Stimulated activated CD4-positive, alpha-beta T cell treated with anti-CD3 and anti-CD28 coated beads, Interleukin-2, amount 100 ng/mL, for 24 hours (primary cell): Measurements from ENCODE around the gene STK10.
A peak's percentile ranks its signal among the peaks of the same experiment; 100 is the strongest.
"Not testable (repeated sequence)": the region's sequence is repeated elsewhere in the genome, so short reads cannot be mapped to it uniquely, and the experiment has no call there.

Experiments
- DNase-seq, 2 donors: peaks; one replicate each; pipeline ENCODE4 v3.0.0-alpha.2; 2020

STK10 gene

DNA sequence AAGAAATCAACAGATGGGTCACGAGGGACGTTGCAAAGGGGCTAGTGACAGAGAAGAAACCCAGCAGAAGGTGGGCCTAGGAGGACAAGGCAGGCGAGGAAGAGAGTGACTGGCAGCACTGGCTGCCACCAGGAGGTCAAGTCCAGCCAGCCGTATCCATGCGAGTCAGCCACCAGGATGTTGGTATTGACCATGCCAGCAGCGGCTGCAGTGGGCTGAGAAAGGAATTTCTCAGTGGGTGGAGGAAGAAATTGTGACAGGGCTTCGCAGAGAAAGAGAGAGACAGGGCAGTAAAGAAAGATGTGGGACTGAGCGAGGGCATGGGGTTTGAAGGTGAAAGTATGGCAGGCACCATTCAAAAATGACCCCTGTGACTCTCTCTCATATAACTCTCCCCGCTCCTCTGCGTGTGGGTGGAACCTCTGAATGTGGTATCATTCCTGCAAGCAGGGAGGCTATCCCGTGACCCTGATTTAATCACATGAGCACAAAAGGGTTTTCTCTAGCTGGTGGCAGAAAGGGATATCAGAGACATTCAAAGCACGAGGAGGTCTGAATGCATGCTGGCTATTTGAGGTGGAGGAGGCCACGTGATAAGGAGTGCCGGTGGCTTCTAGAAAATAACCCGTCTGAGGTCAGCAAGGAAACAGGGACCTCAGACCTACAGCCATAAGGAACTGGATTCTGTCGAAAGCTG, 136.2 kb downstream of the STK10 start:
- DNase-seq = no peak

- no peak for DNase-seq
These were observed 137.9 kb downstream of the STK10 start for GRCh38 chr5:172050080-172050479.

DNA sequence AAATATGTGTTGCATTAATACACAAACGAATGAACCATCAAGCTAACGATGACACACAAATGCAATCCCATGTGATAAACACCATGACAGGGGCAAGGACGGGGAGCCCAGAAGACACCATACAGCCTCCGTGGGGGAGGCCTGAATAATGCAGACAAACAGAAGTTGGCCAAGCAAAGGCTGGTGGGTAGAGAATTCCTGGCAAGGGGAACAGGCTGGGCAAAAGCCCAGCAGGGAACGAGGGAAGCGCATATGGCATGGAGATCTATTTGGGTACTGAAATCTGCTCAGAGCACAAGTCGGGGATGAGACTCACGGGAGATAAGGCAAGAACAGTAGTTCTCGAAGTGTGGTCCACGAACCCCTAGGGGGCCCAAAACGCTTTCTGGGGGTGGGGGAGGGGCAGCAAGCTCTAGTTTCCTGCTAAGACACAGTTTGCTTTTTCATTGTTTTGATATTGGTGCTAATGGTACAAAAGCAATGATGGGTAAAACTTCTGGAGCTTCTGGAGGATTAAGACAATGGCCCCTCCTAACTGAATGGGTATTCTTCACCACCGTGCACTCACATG, 138.7 kb downstream of the STK10 start:
- DNase-seq = no peak

DNA sequence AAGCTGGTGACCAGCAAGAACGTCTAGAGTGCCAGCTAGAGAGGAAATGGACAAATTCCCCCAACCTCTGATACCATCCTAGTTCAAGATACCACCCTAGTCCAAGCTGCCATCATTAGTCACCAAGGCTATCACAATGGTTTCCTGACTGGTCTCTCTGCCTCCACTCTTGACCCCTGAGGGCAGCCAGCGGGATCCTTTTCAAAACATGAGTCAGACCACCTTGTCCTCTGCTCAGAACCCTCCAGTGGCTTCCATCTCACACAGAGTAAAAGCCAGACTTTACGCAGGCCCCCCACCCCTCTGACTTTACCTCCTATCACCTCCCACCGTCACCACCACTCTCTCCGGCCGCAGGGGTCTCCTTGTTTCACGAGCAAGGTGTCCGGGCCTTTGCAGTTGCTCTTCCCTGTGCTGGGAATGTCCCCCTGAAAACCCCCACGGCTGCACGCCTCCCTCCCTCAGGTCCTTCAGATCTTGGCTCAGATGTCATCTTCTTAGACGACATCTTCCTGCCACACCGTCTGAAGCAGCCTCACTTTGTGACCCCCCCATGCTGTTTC, 139.4 kb downstream of the STK10 start:
- no peak for DNase-seq

GRCh38 chr5:172048170-172048422, 139.9 kb downstream of the STK10 start:
- DNase-seq = no peak

GRCh38 chr5:172046593-172046992, 141.4 kb downstream of the STK10 start:
- no peak for DNase-seq

GRCh38 chr5:172045315-172045632, 142.8 kb downstream of the STK10 start:
- DNase-seq = no peak

DNA sequence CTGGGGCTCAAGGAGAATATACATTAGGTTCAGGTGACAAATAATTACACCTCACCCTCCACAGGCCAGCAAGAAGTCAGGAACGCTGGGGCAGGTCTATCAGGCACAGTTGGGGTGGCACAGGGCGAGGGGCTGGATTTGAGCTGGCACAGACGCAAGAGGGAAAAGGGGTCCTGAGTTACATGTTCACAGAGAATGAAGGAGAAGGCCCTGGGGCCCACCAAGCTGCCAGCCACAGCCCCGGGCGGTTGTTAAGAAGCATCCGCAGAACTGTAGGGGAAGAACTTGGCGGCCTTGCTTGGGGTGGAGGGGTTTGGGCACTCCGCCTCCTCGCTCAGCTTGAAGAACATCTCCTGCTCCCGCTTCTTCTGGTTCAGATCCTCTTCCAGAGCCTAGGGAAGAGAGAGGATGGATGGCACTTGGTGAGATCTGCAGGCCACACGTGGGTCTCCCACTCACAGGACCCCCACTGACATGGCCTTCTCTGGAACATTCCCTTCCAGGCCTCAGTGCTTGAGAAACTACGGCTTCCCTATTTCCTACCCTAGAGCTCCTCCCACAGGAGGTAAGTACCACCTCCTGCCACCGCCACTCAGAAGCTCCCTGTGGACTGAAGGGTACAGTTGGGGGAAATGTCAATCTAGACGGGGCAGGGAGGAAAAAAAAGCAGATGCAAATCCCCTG, 143.3 kb downstream of the STK10 start:
- no peak for DNase-seq

DNA sequence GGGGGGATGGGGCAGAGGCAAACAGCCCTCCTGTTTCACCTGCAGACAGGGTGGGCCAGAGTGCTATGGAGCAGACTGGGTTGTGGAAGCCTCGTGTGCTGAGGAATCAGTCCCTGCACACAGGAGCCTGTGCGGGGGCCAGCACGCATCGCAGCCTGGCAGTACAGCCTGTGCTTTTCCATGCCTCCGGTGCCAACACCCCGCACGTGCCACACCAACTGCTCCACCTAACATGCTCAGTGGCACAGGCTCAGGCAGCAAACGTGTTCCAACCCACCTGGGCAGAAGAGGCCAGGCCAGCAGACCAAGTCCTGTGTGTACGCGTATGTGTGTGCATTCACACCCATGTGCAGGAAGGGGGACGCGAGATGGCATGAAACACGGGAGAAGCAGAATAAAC, 144.2 kb downstream of the STK10 start:
- no peak for DNase-seq

DNA sequence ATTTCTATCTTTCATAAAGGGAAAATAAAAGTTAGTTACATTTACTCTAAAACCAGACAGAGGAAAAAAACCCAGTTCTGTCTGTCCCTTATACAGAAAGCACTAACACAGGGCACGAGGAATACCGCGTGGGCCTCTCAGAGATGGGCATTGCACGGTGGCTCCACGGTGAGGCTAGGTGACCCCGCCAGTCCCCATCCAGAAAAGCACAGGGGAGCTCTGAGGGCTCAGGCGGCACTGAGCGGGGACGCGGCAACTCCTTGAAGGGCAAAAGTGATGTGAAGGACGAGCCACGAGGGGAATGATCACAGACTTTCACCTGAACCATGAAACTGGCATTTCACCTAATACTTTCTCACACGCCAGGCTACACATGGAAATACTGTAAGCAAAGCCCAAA, 145.8 kb downstream of the STK10 start:
- no peak for DNase-seq

DNA sequence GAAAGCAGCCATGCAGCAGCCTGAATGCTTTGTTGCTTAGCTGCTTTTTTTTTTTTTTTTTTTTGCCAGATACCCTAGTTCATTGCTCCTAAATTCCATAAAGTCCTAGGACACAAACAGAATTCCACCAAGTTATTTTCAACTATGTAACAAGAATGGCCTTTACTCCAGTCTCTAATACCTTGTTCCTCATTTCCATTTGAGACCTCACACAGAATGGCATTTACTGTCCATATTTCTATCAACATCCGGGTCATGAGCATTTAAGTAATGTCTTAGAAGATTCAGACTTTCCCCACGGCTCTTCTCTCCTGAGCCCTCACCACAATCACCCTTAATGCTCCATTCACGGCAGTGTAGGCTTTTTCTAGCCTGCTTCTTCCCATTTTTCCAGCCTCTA, 149.9 kb downstream of the STK10 start:
- no peak for DNase-seq

DNA sequence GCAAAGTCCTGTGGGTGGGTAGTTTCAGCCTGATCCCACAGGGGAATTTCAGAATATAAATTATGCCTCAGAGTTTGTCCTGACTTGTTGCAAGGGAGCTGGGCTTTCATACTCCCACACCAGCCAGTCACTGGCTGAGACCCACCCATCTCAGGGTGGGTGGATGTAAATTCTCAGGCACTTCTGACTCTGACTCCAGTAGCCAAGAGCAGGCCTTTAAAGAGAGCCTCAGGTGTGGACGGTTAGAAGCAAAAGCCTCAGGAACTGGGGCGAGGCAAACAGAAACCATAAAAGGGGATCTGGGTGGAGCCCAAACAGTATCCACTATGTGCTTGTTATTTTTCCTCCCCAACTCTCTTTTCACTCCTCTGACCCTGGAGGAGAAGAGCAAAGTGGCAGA, 153.0 kb downstream of the STK10 start:
- peak; percentile 18 to 31 for DNase-seq

DNA sequence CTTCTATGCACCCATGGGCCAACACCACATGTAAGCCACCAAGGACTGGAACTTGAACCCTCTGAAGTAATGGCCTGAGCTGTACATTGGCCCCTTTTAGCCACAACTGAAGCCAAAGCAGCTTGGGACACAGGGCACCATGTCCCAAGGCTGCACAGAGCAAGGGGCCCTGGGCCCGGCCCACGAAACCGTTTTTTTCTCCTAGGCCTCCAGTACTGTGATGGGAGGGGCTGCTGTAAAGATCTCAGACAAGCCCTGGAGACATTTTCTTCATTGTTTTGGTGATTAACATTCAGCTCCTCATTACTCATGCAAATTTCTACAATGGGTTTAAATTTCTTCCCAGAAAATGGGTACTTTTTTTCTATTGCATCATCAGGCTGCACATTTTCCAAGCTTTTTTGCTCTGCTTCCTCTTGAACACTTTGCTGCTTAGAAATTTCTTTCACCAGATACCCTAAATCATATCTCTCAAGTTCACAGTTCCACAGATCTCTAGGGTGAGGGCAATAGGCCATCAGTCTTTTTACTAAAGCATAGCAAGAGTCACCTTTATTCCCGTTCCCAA, 156.0 kb downstream of the STK10 start:
- DNase-seq = no peak

DNA sequence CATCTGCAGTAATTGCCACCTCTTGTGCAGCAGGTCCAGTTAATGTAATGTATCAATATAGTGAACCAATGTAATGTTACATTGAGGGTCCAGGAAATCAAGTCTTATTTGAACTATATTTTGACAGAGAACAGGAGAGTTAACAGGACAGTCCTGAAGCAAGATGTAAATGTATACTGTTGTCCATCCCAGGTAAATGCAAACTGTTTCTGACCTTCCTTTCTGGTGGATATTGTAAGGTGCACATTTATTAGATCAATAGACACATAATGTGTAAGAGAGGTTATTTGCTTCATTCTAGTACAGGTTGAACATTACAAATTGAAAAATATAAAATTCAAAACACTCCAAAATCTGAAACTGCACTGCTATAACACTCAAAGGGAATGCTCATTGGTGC, 158.1 kb downstream of the STK10 start:
- DNase-seq = no peak

- no peak for DNase-seq
These were observed 159.9 kb downstream of the STK10 start for GRCh38 chr5:172028167-172028566.

DNA sequence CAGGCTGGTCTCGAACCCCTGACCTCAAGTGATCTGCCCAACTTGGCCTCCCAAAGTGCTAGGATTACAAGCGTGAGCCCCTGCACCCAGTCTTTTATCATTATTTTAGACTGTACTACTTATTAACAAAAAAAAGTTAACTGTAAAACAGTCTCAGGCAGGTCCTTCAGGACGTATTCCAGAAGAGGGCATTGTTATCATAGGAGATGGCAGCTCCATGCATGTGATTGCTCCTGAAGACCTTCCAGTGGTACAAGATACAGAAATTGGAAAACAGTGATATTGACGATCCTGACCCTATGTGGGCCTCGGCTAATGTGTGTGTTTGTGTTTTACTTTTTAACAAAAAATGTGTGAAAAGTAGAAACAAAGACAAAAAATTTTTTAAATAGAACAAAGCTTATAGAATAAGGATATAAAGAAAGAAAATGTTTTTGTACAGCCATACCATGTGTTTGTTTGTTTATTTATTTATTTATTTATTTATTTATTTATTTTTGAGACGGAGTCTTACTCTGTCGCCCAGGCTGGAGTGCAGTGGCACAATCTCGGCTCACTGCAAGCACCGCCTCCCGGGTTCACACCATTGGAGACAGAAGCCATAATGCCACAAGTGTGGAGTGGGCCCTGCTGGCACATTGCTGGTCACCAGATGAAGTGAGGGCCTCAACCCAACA, 167.8 kb downstream of the STK10 start:
- DNase-seq = not testable (repeated sequence)

DNA sequence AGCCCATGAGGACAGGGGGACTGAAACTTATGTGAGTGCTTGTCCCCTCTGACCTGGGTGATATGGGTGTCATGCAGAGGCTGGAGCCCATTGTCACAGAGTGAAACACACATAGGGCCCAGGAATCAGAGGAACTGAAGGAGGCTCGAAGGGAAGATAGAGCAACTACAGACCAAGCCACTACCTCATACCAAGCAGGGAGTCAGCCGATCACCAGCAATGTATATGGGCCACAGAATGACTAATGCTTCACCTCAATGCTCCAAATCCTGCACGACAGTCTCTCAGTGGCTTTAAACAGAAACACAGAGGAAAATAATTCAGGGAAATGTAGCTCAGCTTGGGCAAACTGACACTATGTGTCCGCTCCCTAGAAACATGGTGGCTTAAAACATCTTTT, 172.7 kb downstream of the STK10 start:
- no peak for DNase-seq

DNA sequence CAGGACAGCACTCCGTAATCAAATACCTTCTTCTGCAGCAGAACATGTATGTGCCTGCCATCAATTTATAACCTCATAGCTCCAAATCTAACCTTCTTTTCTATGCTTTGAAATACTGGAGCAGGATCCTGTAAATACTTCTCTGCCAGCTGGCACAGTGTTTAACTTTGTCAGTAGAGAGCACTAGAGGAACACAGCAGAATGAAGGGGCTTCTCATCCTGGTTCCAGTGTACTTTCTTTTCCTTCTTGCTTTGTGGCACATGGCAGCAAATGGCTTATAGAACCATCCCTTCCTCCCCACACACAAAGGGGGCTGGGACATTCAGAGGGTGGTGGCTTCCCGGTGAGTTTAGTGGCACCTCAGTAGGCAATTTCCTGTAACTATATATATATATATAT, 177.7 kb downstream of the STK10 start:
- DNase-seq = no peak

GRCh38 chr5:172009536-172010270, 178.3 kb downstream of the STK10 start:
- DNase-seq = no peak

- no peak for DNase-seq
These were observed 179.3 kb downstream of the STK10 start for GRCh38 chr5:172008689-172009141.

DNA sequence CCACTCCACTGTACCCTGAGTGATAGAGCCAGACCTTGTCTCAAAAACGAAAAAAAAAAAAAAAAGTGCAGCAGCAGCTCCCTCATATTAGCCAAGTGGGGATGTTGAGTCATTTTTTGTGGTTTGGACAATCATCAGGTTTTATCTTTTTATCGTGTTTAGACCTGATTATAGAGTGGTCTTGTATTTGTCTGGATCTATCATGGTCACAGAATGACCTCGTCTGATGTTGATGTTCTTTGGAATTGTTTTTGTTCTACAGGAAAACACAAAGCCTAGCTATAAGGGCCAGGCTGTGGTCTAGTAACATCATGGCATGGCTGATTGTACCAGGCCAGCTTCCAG, 179.9 kb downstream of the STK10 start:
- DNase-seq = no peak

DNA sequence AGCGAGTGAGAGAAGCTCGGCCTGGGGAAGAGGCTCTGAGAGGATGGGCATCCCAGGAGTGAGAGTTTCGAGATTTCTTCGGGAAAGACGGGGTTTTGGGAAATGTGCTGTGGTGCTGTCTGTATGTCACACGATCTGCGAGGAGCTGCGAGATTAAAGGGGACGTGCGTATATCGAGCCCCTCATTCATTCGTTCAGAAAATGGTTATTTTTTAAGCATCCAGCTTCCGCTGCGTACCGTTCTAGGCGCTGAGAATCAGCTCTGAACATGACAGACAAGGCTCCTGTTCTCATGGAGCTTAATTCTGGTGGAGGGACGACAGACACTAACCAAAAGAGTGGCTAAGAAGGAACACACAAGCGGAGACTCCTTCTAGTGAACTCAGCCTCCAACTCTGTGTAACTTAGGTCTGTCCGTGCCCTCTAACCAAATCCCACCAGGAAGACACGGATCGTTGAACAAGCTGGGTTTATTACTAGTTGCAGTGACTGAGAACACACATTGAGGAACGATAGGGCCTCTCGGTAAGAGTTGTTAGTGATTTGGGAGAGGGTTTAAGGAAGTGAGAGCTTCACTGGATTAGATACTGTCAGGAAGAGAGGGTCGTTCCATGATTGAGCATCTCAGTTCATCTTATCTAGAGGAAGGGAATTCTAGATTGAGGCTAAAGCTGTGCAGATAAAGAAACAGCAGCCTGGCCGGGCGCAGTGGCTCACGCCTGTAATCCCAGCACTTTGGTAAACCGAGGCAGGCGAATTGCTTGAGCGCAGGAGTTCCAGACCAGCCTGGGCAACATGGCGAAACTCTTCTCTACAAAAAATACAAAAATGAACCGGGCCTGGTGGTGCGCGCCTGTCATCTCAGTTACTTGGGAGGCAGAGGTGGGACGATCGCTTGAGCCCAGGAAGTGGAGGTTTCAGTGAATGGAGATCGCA, 180.6 kb downstream of the STK10 start:
- peak in 1 of 2 donors; percentile 26 for DNase-seq
